T-helper 2 cell treated with Interferon-gamma antibody and Interleukin-4, amounts not matched to agents 100 ng/mL and 5 ng/mL, for 36 hours (primary cell): Measurements from ENCODE around the gene CILP2. TPM values are rescaled to one million over a fixed set of nuclear protein-coding genes. Genes with fewer than 3 reads are reported as not detected.

Experiments
- intact Hi-C: fragments of 100-400 bp; cut with micrococcal nuclease; formaldehyde crosslinking; loops from one replicate; pipeline ENCODE4 v1.15.1; 2023
- total RNA-seq: library from RNA; stranded (reverse); gene quantifications from 2 replicates; pipeline ENCODE4 v1.2.3, GENCODE V29; 2022

CILP2 gene
- total RNA-seq, 1 donor from 2014 or later: 0.07 TPM

DNA sequence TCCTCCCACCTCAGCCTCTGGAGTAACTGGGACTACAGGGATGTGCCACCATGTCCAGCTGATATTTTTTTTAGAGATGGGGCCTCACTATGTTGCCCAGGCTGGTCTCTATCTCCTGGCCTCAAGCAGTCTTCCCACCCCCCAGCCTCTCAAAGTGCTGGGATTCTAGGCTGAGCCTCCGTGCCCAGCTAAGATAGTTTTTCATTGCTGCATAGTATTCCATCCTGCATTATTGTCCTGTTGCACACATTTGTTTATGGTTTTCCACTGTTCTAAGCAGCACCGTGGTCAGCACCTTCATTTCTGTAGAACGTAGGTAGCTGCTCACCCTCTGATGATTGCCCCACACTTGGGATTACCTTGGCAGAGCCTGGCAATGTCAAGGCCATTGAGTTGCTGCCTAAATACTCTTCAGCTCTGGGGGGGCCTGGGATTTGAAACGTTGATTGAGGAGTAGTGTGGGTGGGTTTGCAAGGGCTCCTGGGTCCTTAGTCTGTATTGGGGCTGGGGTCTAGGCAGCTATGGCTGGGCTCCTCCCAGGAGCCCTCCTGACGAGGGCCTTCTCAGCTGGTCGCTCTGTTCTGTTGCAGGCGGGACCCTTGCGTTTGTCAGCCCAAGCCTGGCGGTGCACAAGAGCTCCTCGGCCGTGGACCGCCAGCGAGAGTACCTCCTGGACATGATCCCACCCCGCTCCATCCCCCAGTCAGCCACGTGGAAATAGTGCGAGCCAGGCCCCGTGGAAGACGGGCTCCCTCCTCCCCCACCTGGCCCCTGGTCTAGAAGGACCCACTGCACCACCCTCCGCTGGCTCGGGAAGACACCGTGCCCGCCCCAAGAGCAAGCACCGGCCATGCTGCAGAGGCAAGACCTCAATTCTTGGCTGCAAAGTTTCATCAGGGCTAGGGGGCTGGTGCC lies 33.1 kb upstream of the CILP2 start:
- intact Hi-C loops: no loop called here

GRCh38 chr19:19505669-19506326 lies 32.3 kb upstream of the CILP2 start:
- intact Hi-C loops: no loop called here

GRCh38 chr19:19506592-19506991 lies 31.5 kb upstream of the CILP2 start:
- intact Hi-C loops: no loop called here

- intact Hi-C loops: no loop called here
These were observed 30.7 kb upstream of the CILP2 start for GRCh38 chr19:19507354-19507753.

DNA sequence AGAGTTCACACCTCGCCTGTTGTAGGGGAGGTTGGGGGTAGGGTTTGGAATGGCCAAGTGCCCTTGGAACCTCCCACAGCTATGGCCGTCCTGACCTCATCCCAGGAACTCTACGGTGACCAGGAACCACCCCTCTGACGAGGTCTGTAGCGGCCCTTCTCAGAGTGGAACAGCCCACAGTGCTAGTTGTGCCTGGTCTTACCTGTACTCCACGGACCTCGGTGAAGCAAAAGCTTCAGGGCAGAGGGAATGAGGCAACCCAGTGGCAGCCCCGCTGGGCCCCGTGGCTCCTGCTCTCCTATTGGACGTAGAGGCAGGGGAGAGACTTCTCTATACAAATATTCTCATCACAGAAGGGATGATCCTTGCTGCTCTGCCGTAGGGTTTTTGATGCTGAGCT lies 29.8 kb upstream of the CILP2 start:
- intact Hi-C loops: no loop called here

- intact Hi-C loops: no loop called here
These were observed 27.6 kb upstream of the CILP2 start for GRCh38 chr19:19510432-19510831.

DNA sequence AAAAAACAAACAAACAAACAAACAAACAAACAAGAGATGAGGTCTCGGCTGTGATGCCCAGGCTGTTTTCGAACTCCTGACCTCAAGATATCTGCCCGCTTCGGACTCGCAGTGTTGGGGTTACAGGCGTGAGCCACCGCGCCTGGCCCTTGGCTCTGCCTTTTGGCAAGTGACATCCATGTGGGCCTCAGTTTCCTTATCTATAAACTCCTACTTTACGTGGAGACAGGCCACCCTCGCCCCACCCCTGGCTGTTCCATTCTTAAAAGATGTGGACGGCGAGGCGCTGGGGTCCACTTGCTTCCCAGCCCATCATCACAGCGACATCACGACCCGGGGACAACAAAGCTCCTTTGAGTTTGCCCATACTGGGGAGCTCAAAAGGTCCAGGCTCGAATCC lies 24.4 kb upstream of the CILP2 start:
- intact Hi-C loops: no loop called here

- intact Hi-C loops: no loop called here
These were observed 23.8 kb upstream of the CILP2 start for GRCh38 chr19:19514215-19514657.

DNA sequence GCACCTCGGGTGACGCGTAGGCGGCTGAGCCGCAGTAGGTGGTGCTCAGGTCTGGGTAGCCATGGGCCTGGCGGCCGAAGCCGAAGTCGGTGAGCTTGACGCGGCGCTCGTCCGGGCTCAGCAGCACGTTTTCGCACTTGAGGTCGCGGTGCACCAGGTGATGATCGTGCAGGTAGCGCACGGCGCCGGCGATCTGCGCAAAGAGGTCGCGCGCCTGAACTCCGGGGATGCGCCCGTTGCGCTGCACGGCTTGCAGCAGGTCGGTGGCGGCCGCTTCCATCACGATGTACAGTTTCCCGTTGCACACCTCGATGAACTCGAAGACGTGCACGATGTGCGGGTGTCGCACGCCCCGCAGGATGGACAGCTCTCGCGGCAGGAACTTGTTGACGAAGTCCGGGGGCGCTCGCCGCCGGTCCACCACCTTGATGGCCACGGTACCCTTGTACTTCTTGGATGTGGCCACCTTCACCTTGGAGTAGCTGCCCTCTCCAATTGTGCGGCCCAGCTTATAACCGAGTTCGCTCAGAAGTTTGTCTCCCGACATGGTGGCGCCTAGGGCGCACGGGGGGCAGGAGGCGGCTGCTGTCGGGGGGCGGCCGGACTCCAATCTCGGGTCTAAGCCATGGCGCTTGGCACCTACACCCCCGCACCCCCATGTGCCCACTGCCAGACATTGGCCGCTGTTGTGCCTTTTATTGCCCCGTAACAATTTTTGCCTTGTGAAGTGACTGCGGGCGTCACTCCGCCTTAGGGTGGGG lies 23.0 kb upstream of the CILP2 start, which contains the start of gene TSSK6:
Gene TSSK6, minus strand, starts transcription at position 668 of the 761 bp plus-strand sequence. Its CDS starts 121 bp downstream, at position 547.
- intact Hi-C loops: no loop called here

DNA sequence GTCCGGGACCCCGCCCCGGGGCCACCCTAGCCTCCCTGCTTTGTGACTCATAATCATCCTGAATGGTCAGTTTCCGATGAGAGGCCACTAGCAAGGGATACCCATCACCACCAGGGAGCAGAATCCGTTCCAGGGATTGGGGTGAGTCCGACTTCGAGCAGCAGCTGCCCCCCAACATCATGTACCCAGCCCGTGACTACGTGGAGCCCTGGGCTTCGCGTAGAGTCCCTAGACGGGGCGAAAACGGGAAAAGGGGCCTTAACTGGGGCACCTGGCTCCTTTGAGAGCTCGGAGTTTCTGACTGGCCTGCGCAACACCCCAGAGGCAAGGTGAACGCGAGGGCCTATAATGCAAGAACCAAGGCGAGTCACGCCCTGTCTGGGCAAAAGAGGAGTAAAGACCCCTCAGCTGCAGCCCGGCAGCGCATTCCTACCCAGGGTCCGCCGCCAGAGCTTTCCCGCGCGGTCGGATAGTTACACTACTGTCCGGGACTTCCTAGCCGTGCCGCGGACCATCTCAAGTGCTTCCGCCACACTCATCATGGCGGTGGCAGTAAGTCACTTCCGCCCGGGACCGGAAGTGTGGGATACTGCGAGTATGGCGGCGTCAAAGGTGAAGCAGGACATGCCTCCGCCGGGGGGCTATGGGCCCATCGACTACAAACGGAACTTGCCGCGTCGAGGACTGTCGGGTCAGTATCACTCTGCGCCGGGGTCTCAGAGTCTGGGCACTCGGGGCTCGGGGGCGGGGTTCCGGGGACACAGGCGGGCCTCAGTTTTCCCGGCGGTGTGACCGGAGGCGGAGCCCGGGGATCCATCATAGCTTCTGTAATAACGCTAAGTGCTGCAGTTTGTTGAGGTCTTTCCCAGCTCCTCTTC lies 22.2 kb upstream of the CILP2 start, which contains the start of gene NDUFA13:
Gene NDUFA13, plus strand, starts transcription at position 584 of the 878 bp plus-strand sequence. Its CDS starts 14 bp downstream, at position 598.
- intact Hi-C loops: loop anchor here (1.0 kb wide), 2 partner anchors 27 to 196 kb away; partner anchors contain the start of genes MAU2 and SUGP1

DNA sequence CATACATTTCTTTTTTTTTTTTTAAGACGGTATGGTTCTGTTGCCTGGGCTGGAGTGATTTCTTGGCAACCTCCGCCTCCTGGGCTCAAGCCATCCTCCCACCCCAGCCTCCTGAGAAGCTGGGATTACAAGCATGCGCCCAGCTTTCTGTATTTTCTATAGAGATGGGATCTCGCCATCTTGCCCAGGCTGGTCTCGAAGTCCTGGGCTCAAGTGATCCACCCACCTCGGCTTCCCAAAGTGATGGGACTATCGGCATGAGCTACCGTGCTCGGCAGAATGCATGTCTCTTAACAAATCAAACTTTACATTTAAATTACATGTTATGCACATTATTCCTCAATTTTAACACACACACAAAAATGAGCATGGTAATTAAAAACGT lies 20.8 kb upstream of the CILP2 start:
- intact Hi-C loops: no loop called here

GRCh38 chr19:19520989-19521388 lies 17.1 kb upstream of the CILP2 start:
- intact Hi-C loops: no loop called here

DNA sequence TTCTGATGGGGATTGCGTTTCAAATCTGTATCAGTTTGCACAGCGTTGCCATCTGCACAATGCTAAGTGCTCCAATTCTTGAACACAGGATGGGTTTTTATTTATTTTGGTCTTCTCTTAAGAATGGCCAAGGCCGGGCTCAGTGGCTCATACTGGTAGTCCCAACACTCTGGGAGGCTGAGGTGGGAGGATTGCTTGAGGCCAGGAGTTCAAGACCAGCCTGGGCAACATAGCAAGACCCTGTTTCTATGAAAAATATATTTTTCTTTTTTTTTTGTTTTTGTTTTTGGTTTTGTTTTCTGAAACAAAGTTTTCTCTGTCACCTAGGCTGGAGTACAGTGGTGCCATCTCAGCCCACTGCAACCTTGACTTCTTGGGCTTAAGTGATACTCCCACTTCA lies 14.9 kb upstream of the CILP2 start:
- intact Hi-C loops: no loop called here

- intact Hi-C loops: no loop called here
These were observed 14.0 kb upstream of the CILP2 start for GRCh38 chr19:19524053-19524452.

- intact Hi-C loops: no loop called here
These were observed 12.3 kb upstream of the CILP2 start for GRCh38 chr19:19525611-19526380.

DNA sequence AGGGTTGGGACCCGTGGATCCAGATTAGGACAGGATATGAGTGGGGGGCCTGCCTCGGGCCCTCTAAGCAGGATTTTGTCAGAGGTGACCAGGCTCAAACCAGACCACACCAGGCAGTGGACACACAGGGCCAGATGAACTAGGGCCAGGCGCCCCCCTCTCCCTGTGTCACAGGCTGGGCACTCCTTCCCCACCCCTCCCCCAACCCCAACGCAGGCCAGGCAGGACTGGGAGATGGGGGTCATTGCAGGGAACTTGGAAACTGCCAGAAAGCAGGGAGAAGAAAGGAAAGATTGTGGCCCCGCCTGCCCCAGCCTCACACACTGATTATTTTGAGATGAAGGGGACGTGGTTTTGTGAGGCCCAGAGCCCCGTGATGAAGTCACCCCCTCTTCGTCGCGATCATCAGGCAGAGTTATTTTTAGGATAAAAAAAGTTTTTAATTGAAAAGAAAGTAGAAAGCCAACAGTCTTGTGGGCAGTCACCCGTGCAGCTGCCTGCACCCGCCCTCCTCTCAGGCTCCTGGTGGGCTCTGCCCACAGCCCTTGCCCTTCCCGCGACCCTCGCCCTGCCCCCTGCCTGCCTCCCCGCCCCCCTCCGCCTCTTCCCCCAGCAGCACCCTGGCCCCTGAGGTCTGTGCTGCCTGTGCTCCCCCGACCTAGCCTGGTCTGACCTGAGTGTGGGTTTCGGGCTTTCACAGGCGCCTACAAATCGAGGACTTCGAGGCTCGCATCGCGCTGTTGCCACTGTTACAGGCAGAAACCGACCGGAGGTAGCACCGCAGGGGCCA lies 11.3 kb upstream of the CILP2 start:
- intact Hi-C loops: no loop called here

GRCh38 chr19:19527371-19527656 lies 10.8 kb upstream of the CILP2 start:
- intact Hi-C loops: no loop called here

DNA sequence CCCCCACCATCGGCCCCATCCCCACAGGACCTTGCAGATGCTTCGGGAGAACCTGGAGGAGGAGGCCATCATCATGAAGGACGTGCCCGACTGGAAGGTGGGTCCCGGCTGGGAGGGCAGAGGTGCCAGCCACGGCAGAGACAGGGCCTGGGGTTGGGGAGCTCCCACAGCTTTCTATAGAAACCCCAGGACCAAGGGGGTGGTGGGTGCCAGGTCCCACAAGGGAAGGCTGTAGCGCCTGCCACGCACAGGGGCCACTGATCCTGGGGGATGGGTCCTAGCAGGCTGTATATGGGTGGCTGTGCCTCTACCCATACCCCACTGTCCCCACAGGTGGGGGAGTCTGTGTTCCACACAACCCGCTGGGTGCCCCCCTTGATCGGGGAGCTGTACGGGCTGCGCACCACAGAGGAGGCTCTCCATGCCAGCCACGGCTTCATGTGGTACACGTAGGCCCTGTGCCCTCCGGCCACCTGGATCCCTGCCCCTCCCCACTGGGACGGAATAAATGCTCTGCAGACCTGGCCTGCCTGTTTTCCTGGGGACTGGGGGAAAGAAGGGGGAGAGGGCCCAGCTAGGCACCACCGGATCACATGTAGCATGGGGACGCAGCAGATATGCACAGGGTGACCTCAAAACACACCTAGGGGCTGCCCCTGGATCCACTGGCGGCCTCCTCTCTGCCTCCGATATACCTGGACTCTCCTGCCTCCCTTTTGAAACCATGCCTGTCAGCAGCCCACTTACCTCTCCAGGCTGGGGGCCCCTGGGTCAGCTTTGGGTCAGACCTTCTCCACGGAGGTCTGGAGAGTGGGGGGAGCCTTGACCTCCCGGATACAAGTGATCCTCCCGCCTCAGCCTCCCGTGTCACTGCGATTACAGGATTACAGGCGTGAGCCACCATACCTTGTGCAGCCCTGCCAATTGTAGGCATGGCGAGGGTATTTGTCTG lies 10.1 kb upstream of the CILP2 start:
- intact Hi-C loops: no loop called here
